ENCODE measurements around the gene DIP2C.

- TF ChIP-seq CTCF (conservative IDR thresholded peaks at IDR 0.05 in 1 of 2, IDR thresholded peaks at IDR 0.05 in 1 of 2; ENCODE audit: extremely low read depth in 1 of 2, insufficient read depth in 1 of 2, low read depth in 1 of 2, low read length in 2 of 2) (no peak), EZH2 (IDR thresholded peaks at IDR 0.05; ENCODE audit: borderline replicate concordance, low read length) (no peak)
Measured at GRCh38 chr10:498760-499435, 190.6 kb downstream of the DIP2C start.

Measured in mammary epithelial cell (primary cell).